ENCODE measurements around the gene LAMA2. TPM values are rescaled to one million over a fixed set of nuclear protein-coding genes. Genes with fewer than 3 reads are reported as not detected.

LAMA2 gene
- total and polyA plus RNA-seq, 2 experiments from 2014 or later: 0.91 to 6.4 TPM

GRCh38 chr6:129488313-129488712 lies 605.4 kb downstream of the LAMA2 start (continued):
- TF ChIP-seq ETS1 (IDR thresholded peaks at IDR 0.05): no peak
- TF ChIP-seq CTCF (conservative IDR thresholded peaks at IDR 0.05; ENCODE audit: low read depth in 2 of 2): no peak
- TF ChIP-seq STAT1 (IDR thresholded peaks at IDR 0.05; ENCODE audit: unreplicated experiment): no peak
- no peak for TF ChIP-seq EZH2phosphoT487 (IDR thresholded peaks at IDR 0.05; ENCODE audit: unreplicated experiment)

- peaks cover 13% of the 10 kb centered on the region; the same call in 2 of the 3 replicates for H3K4me1 Mint-ChIP-seq
- H3K27me3 Mint-ChIP-seq (ENCODE audit: insufficient read depth, low read depth, poor library complexity): peaks cover 2% of the 10 kb centered on the region
- ATAC-seq (no peak), DNase-seq (ENCODE audit: low spot score) (no peak)
- Histone ChIP-seq H3K9me2 (ENCODE audit: insufficient read depth) (no peaks in the 10 kb centered on the region), H3K36me3 (ENCODE audit: insufficient read depth) (no peaks in the 10 kb centered on the region), H4K20me1 (replicated peaks; ENCODE audit: insufficient read depth) (no peaks in the 10 kb centered on the region), H3K27ac (ENCODE audit: low read depth) (no peak overlapping the region), H3K4me2 (no peak overlapping the region), H3F3A (replicated peaks; ENCODE audit: low read depth) (no peaks in the 10 kb centered on the region), H3K79me2 (replicated peaks; ENCODE audit: insufficient read depth) (no peaks in the 10 kb centered on the region), H3K27me3 (ENCODE audit: insufficient read depth) (no peaks in the 10 kb centered on the region), H3K4me3 (no peak overlapping the region), H2AFZ (no peak overlapping the region), H3K4me1 (ENCODE audit: insufficient read depth) (peaks cover 4% of the 10 kb centered on the region; the same call in 1 of the 2 replicates)
- no peaks in the 10 kb centered on the region for H3K36me3 Mint-ChIP-seq (ENCODE audit: low read depth)
- H3K27ac Mint-ChIP-seq: no peak overlapping the region
- H3K4me3 Mint-ChIP-seq: no peak overlapping the region
- TF ChIP-seq NANOG (IDR thresholded peaks at IDR 0.05; ENCODE audit: borderline replicate concordance) (no peak), ZNF462 (CRISPR knock-in tag; IDR thresholded peaks at IDR 0.05) (no peak), JUNB (IDR thresholded peaks at IDR 0.05; ENCODE audit: unreplicated experiment) (no peak), STAT1 (IDR thresholded peaks at IDR 0.05; ENCODE audit: unreplicated experiment) (no peak), REST (IDR thresholded peaks at IDR 0.05; ENCODE audit: unreplicated experiment) (no peak), CTCF (conservative IDR thresholded peaks at IDR 0.05; ENCODE audit: low read depth in 2 of 2) (no peak)
- no peaks in the 10 kb centered on the region for H3K9me3 Mint-ChIP-seq
Measured at GRCh38 chr6:129489215-129489765, 606.4 kb downstream of the LAMA2 start.
